Brain microvascular endothelial cell (primary cell): ENCODE data around the gene EEFSEC.

Experiments used
- DNase-seq: peaks from one replicate; pipeline ENCODE4 v3.0.0-alpha.2; 2020
- H3K27ac ChIP-seq: fragments of 250-450 bp; sonication (Bioruptor Pico); 2 replicates; pipeline ENCODE4 v1.5.1; 2020; ENCODE audit warnings: mild to moderate bottlenecking, moderate library complexity
- H3K27me3 ChIP-seq: fragments of 250-450 bp; sonication (Bioruptor Pico); replicated peaks from 2 replicates; pipeline ENCODE4 v1.5.1; 2020; ENCODE audit warnings: mild to moderate bottlenecking
- H3K36me3 ChIP-seq: fragments of 250-450 bp; sonication (Bioruptor Pico); replicated peaks from 2 replicates; pipeline ENCODE4 v1.5.1; 2020; ENCODE audit warnings: mild to moderate bottlenecking
- H3K4me3 ChIP-seq: 2 replicates; pipeline ENCODE4 v1.5.1; 2011; ENCODE audit warnings: low read depth, mild to moderate bottlenecking, control low read depth, low read length, moderate library complexity
- CTCF ChIP-seq: IDR thresholded peaks from 2 replicates; pipeline ENCODE4 v1.5.1; 2011; ENCODE audit warnings: low read depth, mild to moderate bottlenecking, moderate library complexity, low read length, control low read depth, inconsistent platforms; ENCODE audit errors: missing control alignments
- in situ Hi-C: cut with HindIII; loops from 2 replicates; pipeline ENCODE4 v1.10.0; 2017; ENCODE audit warnings: low sequenced_read_pairs, low pct_ligation_motif_present

Gene EEFSEC

DNA sequence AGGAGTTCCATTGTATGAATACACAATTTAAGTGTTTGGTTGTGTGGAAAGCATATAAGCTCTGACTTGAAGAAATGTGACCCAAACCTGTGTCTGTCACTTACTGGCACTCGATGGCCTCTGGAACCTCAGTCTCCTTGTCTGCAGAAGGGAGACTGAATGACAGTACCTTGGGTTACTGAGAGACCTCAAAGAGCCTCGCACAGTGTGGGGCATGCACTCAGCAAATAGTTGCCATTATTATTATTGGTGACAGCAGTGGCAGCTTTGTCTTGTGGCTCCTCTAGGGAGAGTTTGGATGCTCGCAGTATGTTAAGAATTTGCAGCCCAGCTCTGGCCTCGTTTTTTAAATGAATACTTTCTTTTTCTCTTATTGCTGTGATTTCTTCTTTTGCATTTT is 43.4 kb downstream of the EEFSEC start:
- in situ Hi-C loops = no loop called here
- no peaks in the 10 kb centered on the region for H3K27me3 ChIP-seq
- H3K27ac ChIP-seq = no peak overlapping the region
- H3K4me3 ChIP-seq = no peak overlapping the region
- no peaks in the 10 kb centered on the region for H3K36me3 ChIP-seq
- DNase-seq = no peak
- TF ChIP-seq CTCF = no peak

DNA sequence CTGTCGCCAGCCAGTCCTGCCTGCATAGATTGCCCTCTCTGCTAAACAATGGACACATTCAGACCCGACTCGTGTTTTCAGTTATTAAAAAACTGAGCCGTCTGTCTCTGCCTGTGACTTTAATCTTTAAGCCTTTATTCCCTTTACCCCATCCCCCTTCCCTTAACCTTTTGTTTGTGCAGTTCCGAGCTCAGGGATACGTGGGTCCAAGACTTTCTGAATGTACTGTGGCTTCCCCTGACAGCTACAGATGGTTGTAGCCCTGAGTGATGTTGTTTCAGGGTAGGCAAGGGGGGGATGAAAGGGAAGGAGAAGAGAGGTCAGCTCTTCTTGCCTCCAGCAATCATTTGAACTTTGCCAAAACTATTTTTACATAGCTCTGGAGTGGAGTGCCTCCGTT is 44.6 kb downstream of the EEFSEC start:
- DNase-seq = no peak
- in situ Hi-C loops = no loop called here
- H3K4me3 ChIP-seq = no peak overlapping the region

DNA sequence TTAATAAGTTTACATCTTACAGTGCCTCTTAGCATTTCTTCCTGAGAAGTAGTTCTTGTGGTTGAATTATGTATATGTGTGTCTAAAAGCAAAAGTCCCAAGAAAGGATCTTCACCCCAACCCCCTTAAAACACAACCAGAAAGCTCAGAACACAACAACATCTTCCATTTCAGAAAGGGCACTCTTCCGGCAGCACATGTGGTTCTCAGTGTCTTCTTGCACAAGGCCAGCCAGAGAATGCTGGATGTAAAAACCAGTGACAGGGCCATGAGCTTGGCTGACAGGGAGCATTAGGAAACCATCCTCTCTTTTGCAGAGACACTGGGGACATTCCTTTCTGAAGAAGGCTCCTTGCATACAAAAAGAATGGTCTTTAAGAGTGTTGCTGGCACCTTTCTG is 45.0 kb downstream of the EEFSEC start:
- Histone ChIP-seq H3K4me3 (no peak overlapping the region), H3K36me3 (no peaks in the 10 kb centered on the region), H3K27me3 (no peaks in the 10 kb centered on the region), H3K27ac (no peak overlapping the region)
- no peak for TF ChIP-seq CTCF
- no peak for DNase-seq
- in situ Hi-C loops = no loop called here

More for the DNA sequence above, 44.6 kb downstream of the EEFSEC start:
- Histone ChIP-seq H3K27me3 (no peaks in the 10 kb centered on the region), H3K27ac (no peak overlapping the region), H3K36me3 (no peaks in the 10 kb centered on the region)
- no peak for TF ChIP-seq CTCF

DNA sequence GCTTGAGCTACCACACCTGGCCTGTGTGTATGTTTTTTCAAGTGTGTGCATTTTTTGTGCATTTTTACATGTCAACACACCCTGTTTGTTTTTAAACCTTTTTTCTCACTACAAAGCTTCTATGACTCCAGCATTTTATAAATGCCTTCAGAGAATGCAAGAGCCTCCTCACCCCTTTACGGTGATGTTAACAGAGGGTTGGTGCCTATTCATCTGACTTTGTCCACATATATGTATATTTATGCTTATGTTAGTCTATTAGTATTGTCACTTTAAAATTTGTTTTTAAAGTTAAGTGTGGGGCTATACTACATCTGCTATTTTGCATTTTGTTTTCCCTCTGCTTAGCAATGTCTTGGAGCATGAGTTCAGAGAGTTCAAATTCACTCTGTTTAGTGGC is 45.8 kb downstream of the EEFSEC start:
- Histone ChIP-seq H3K27ac (no peak overlapping the region), H3K27me3 (no peaks in the 10 kb centered on the region), H3K36me3 (no peaks in the 10 kb centered on the region), H3K4me3 (no peak overlapping the region)
- in situ Hi-C loops = no loop called here
- no peak for TF ChIP-seq CTCF
- no peak for DNase-seq

- Histone ChIP-seq H3K27ac (no peak overlapping the region), H3K4me3 (no peak overlapping the region), H3K27me3 (no peaks in the 10 kb centered on the region), H3K36me3 (no peaks in the 10 kb centered on the region)
- in situ Hi-C loops = no loop called here
- no peak for DNase-seq
- no peak for TF ChIP-seq CTCF
Measured at GRCh38 chr3:128201158-128201755, 48.0 kb downstream of the EEFSEC start.

DNA sequence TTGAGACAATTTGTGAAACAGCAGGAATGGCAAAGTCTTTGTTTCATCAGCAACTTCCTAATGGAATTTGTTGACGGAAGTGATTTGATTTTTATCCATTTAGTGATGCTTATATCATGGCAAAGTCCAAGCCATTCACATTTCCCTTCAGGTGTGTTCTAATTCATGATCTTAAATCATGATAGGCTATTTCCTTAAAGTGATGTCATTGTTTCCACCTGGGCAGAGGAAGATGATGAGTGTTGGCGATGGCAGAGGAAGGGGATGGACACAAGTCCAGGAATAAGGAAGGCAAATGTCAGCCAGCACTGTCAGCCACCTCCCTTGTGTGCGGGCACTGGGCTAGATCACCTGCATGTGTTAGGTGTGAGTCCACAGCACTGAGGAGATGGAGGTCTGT is 49.9 kb downstream of the EEFSEC start:
- H3K27ac ChIP-seq = no peak overlapping the region
- H3K4me3 ChIP-seq = no peak overlapping the region
- no peaks in the 10 kb centered on the region for H3K36me3 ChIP-seq
- in situ Hi-C loops = no loop called here
- DNase-seq = no peak
- H3K27me3 ChIP-seq = no peaks in the 10 kb centered on the region
- TF ChIP-seq CTCF = no peak
